ENCODE results near the gene ZBTB3. TPM values are rescaled to one million over a fixed set of nuclear protein-coding genes. Genes with fewer than 3 reads are reported as not detected.

Gene ZBTB3
- total RNA-seq, 1 experiment from 2014 or later = 43.4 TPM

DNA sequence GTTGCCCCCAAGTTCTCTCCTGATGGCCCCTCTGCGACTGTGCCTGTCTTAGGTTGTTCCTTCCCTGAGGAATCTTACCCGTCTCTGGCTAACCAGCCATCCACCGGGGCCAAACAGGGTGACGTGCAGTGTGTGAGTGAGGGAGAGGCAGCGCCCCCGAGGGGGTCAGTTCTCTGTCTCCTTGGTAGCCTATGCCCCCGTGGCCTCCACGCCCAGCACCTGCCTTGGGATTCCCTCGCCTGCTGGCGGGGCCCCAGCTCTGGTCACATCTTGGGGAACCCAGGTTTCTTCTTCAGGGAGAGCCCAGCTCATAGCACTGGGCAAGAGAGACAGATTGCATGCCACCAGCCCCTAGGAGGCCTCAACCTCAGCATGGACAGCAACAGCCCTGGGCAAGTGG is 45.5 kb upstream of the ZBTB3 start:
- Histone ChIP-seq H2BK20ac (ENCODE audit: low read depth, low read length, poor library complexity, severe bottlenecking) (no peak overlapping the region), H4K91ac (ENCODE audit: insufficient read length, low read depth, low read length) (no peak overlapping the region), H3T11ph (ENCODE audit: low read length) (no peak overlapping the region), H3K23me2 (ENCODE audit: insufficient read length, low read depth, low read length, poor library complexity, severe bottlenecking) (peaks cover 3% of the 10 kb centered on the region), H2BK120ac (ENCODE audit: low read depth, low read length, poor library complexity, severe bottlenecking) (no peak overlapping the region), H3K79me1 (ENCODE audit: insufficient read depth, low read depth, low read length, poor library complexity, severe bottlenecking) (peaks cover 2% of the 10 kb centered on the region), H3K18ac (ENCODE audit: insufficient read length, low read depth, low read length) (no peak overlapping the region), H4K20me1 (ENCODE audit: control insufficient read depth, insufficient read depth, insufficient read length) (no peaks in the 10 kb centered on the region), H3K27me3 (ENCODE audit: insufficient read depth, low read length) (no peaks in the 10 kb centered on the region), H4K5ac (ENCODE audit: insufficient read length, low read depth, low read length) (no peak overlapping the region), H3K14ac (ENCODE audit: insufficient read depth, low read length) (no peak overlapping the region), H3K79me2 (ENCODE audit: insufficient read depth, low read length) (peaks cover 3% of the 10 kb centered on the region; the same call in 1 of the 2 replicates), H3K9me3 (ENCODE audit: control insufficient read depth, low read depth, low read length) (no peaks in the 10 kb centered on the region), H3K56ac (ENCODE audit: insufficient read length, low read depth, low read length) (no peak overlapping the region), H2BK15ac (ENCODE audit: low read depth, low read length) (no peak overlapping the region), H2BK12ac (ENCODE audit: insufficient read length, low read depth, low read length) (no peak overlapping the region), H2AFZ (ENCODE audit: low read length) (no peak overlapping the region), H2BK5ac (ENCODE audit: insufficient read length, low read length) (no peak overlapping the region), H4K8ac (replicated peaks; ENCODE audit: insufficient read length, low read depth, low read length) (no peak overlapping the region), H3K4me1 (ENCODE audit: insufficient read depth, low read length) (no peaks in the 10 kb centered on the region), H2AK5ac (ENCODE audit: insufficient read length, low read length) (no peak overlapping the region), H3K4me2 (ENCODE audit: insufficient read depth, insufficient read length, low read length) (no peak overlapping the region), H3K4ac (ENCODE audit: low read depth, low read length) (no peak overlapping the region), H3K9ac (ENCODE audit: extremely low read depth, insufficient read length, low read length) (no peak overlapping the region), H3K27ac (ENCODE audit: insufficient read length, low read depth, low read length) (no peak overlapping the region), H3K23ac (ENCODE audit: insufficient read length, low read depth, low read length) (no peak overlapping the region)
- Mint-ChIP-seq H3K27me3 (ENCODE audit: low read depth) (no peaks in the 10 kb centered on the region; the same call in 1 of the 2 replicates), H3K27ac (no peak overlapping the region), H3K9me3 (no peaks in the 10 kb centered on the region), H3K4me1 (peaks cover 6 to 7% of the 10 kb centered on the region in 2 experiments), H3K4me3 (no peak overlapping the region), H3K36me3 (ENCODE audit: insufficient read depth in 1 of 3, low read depth in 3 of 3) (peaks cover 67 to 91% (median 89%) of the 10 kb centered on the region in 3 experiments)
- DNase-seq = no peak
- TF ChIP-seq, protein P1, sequence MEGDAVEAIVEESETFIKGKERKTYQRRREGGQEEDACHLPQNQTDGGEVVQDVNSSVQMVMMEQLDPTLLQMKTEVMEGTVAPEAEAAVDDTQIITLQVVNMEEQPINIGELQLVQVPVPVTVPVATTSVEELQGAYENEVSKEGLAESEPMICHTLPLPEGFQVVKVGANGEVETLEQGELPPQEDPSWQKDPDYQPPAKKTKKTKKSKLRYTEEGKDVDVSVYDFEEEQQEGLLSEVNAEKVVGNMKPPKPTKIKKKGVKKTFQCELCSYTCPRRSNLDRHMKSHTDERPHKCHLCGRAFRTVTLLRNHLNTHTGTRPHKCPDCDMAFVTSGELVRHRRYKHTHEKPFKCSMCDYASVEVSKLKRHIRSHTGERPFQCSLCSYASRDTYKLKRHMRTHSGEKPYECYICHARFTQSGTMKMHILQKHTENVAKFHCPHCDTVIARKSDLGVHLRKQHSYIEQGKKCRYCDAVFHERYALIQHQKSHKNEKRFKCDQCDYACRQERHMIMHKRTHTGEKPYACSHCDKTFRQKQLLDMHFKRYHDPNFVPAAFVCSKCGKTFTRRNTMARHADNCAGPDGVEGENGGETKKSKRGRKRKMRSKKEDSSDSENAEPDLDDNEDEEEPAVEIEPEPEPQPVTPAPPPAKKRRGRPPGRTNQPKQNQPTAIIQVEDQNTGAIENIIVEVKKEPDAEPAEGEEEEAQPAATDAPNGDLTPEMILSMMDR (conservative IDR thresholded peaks at IDR 0.05) = no peak
- no CpG with 5 or more reads among the region's 10 CpGs for WGBS (ENCODE audit: extremely low coverage, insufficient read length, low lambda C conversion rate)
